Coronary artery (tissue), 2 donors: Measurements from ENCODE around the gene OPCML.

Source experiments
- DNase-seq: peaks from one replicate; pipeline ENCODE4 v3.0.0-alpha.2; 2017; ENCODE audit warnings: low spot score
- H3K27ac ChIP-seq, 2 donors: fragments of 200-600 bp; sonication (generic); one replicate each; pipeline ENCODE4 v1.5.1; 2016 to 2019
- H3K4me3 ChIP-seq: fragments of 200-600 bp; sonication (generic); 2 replicates; pipeline ENCODE4 v1.5.1; 2016; ENCODE audit warnings: mild to moderate bottlenecking, moderate library complexity
- CTCF ChIP-seq: fragments of 200-600 bp; sonication (generic); IDR thresholded peaks from one replicate; pipeline ENCODE4 v1.5.1; 2019; ENCODE audit warnings: antibody characterized with exemption

The OPCML gene

DNA sequence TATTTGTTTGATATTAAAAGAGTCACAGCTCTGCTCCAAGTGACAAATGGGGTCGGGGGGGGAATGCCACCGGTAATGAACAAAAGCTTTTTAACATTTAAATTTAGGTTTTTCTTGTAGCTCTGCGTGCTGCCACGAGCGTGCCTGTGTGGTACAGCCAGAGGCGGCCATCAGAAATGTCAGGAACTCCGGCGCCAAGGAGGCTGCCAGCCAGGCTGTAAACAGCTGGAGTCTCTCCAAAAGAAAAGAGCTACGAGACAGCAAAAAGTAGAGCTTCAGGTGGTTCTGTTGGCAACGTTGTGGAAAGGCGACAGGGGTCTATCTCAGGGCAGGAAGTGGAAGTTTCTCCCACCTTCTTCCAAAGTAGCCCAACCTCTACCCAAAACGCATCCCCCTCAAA, 532.8 kb downstream of the OPCML start:
- Histone ChIP-seq H3K4me3 (no peak overlapping the region), H3K27ac (no peak overlapping the region)
- TF ChIP-seq CTCF, result no peak
- DNase-seq, result no peak

DNA sequence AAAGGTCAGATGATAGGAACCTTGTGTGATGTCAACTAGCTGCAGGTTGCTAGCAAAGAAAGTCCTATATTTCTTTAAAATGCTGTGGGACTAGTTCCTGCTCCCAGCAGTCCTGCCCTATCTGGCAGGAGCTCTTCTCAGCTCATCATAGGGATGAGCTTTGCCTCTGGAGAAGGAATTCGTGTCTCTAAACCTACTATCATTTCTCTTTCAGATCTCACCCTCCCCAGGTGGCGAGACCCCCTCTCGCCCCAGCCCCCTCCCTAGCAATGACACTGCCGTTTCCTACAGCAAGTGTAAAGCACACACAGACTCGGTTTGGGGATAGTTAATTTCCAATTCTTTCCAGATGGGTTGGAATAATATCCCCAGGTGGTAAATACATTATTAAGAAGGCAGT, 533.3 kb downstream of the OPCML start:
- H3K27ac ChIP-seq, result no peak overlapping the region
- DNase-seq, result no peak
- H3K4me3 ChIP-seq, result no peak overlapping the region
- TF ChIP-seq CTCF, result no peak

DNA sequence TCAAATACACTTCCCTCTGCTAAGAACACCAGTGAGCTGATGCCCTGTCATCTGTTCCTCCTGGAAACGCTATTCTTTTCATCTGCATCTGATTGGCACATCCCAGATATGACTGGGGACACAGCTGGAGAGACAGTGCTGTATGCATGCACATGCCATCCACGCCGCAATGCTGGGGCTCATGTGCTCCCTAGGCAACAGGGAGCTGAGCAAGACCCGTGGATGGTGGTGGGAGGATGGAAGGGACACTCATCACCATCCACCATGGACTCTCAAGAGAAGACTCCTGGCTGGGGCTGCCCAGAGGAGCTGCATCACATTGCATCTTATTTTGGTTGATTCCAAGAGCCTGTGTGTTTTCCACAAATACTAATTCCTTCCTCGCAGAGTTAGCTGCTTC, 534.9 kb downstream of the OPCML start:
- Histone ChIP-seq H3K27ac (no peak overlapping the region), H3K4me3 (no peak overlapping the region)
- no peak for DNase-seq
- no peak for TF ChIP-seq CTCF

GRCh38 chr11:132994966-132995365, 537.3 kb downstream of the OPCML start:
- TF ChIP-seq CTCF, result no peak
- no peak overlapping the region for H3K4me3 ChIP-seq
- H3K27ac ChIP-seq, result no peak overlapping the region
- DNase-seq, result no peak

GRCh38 chr11:132993991-132994502, 538.3 kb downstream of the OPCML start:
- no peak overlapping the region for H3K4me3 ChIP-seq
- no peak overlapping the region for H3K27ac ChIP-seq
- no peak for DNase-seq
- TF ChIP-seq CTCF, result no peak

DNA sequence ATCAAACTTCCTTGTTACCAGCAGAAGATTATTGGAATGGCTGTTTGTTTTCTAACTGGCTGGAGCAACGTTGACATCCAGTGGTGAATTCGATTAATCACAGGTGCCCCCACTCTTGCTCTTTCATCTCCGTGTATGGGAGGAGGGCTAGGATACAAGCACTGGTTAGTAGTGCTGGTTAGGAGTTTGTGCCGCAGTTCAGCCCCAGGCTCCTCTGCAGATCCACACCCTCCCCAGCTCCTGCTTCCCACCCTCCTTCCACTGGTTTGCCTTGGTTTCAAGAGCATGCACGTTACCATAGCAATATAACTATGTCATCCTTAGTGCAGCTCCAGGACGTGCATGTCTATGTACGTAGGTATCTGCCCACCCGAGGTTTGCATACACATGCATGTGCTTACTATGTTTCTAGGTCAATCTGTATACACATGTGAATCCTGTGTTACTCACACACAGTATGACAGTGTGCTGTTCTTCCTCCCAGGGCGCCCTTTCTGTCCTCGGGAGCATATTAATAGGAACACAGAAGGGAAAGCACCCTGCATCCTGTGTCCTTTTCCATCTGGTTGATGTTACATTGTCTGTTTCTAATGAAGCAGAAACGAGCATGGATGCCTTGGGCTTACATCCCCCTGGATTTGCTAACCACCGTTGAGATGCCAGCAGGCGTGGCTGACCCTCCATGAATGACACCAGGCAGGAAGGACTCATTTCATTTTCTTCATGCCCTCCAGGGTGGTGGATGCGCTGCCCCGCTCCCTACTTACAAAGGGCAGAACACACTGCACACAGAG, 539.3 kb downstream of the OPCML start:
- Histone ChIP-seq H3K27ac (no peak overlapping the region), H3K4me3 (no peak overlapping the region)
- TF ChIP-seq CTCF, result no peak
- DNase-seq, result no peak

DNA sequence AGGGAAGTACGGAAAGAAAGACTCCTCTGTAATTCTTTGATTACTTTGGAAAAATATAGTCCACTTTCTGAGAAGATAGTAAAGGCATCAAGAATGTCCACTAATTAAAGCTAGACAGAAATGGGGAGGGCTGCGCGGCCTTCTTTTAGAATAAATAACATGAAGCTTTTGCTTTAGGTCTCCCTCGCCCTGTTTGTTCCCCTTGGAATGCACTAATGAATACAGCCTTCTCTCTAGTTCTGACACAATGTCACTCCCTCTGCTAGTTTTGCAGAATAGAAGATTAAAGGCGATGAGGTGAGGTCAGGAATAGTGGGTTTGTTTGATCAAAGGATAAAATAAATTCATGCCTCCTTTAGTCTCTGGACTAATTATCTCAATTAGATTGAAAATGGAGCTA, 543.9 kb downstream of the OPCML start:
- DNase-seq, result no peak
- TF ChIP-seq CTCF, result no peak
- Histone ChIP-seq H3K27ac (no peak overlapping the region), H3K4me3 (no peak overlapping the region)
